Cardiac muscle cell (in vitro differentiated cells and primary cell): ENCODE data around the gene LGR4. TPM values are rescaled to one million over a fixed set of nuclear protein-coding genes. Genes with fewer than 3 reads are reported as not detected.

Source experiments
- DNase-seq, 2 donors: peaks; one replicate each; pipeline versions ENCODE4 v3.0.0 to v3.0.0-alpha.2; 2010 to 2017; ENCODE audit warnings: low read depth in 1 of 2, low spot score in 1 of 2
- H3K27ac ChIP-seq: fragments of 200-600 bp; sonication (generic); 2 replicates; pipeline ENCODE4 v1.5.1; 2016
- H3K27me3 ChIP-seq: fragments of 200-600 bp; sonication (generic); 2 replicates; pipeline ENCODE4 v1.6.0; 2016; ENCODE audit warnings: control low read depth
- H3K36me3 ChIP-seq: fragments of 200-600 bp; sonication (generic); 2 replicates; pipeline ENCODE4 v1.5.1; 2016; ENCODE audit warnings: control low read depth
- H3K4me1 ChIP-seq: fragments of 200-600 bp; sonication (generic); 2 replicates; pipeline ENCODE4 v1.8.1; 2017; ENCODE audit warnings: low read depth, mild to moderate bottlenecking, mixed run types
- H3K4me3 ChIP-seq: fragments of 200-600 bp; sonication (generic); 2 replicates; pipeline ENCODE4 v1.5.1; 2016; ENCODE audit warnings: mild to moderate bottlenecking
- H3K9me3 ChIP-seq: fragments of 200-600 bp; sonication (generic); 2 replicates; pipeline ENCODE4 v1.5.1; 2017; ENCODE audit warnings: low read depth, mild to moderate bottlenecking, control low read depth
- polyA plus RNA-seq: library from polyadenylated mRNA; unstranded; fragments of >200 nt; fragmentation: Nextera tagmentation; extraction: Ambion mirVana; gene quantifications from 2 replicates; pipeline ENCODE4 v1.2.1, GENCODE V29; 2016
- total RNA-seq: library from RNA; depleted of rRNA; stranded (reverse); fragments of >200 nt; gene quantifications from 2 replicates; pipeline ENCODE4 v1.2.3, GENCODE V29; 2016
- TF ChIP-seq, protein P1 (sequence below): IDR thresholded peaks from 2 replicates; pipeline ENCODE4 v1.5.1; 2012; ENCODE audit warnings: low read depth, mild to moderate bottlenecking, low read length

Gene LGR4
- total and polyA plus RNA-seq, 2 experiments from 2014 or later: 52.4 to 89.3 TPM

DNA sequence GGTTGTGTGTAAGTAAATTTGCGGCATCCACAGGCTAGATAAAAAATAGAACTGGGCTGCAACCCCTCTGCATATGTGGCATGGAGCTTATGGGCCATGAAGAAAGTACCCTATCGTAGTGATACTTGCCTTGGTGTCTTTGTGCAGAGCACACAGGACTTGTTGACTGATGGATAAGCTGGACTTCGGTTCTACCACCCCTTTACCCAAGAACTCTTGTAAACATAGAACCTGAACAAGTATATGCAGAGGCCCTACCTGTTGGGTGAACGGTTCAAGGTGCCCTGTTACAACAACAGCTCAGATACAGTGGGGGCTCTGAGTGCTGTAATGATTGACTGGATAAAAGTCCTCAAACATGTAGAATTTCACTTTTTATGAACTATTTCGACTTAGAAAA, 3.0 kb upstream of the LGR4 start:
- no peaks in the 10 kb centered on the region for H3K27me3 ChIP-seq
- no peaks in the 10 kb centered on the region for H3K4me1 ChIP-seq
- H3K36me3 ChIP-seq: no peaks in the 10 kb centered on the region
- TF ChIP-seq, protein P1, sequence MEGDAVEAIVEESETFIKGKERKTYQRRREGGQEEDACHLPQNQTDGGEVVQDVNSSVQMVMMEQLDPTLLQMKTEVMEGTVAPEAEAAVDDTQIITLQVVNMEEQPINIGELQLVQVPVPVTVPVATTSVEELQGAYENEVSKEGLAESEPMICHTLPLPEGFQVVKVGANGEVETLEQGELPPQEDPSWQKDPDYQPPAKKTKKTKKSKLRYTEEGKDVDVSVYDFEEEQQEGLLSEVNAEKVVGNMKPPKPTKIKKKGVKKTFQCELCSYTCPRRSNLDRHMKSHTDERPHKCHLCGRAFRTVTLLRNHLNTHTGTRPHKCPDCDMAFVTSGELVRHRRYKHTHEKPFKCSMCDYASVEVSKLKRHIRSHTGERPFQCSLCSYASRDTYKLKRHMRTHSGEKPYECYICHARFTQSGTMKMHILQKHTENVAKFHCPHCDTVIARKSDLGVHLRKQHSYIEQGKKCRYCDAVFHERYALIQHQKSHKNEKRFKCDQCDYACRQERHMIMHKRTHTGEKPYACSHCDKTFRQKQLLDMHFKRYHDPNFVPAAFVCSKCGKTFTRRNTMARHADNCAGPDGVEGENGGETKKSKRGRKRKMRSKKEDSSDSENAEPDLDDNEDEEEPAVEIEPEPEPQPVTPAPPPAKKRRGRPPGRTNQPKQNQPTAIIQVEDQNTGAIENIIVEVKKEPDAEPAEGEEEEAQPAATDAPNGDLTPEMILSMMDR: no peak
- H3K4me3 ChIP-seq: no peak overlapping the region
- H3K27ac ChIP-seq: no peak overlapping the region
- DNase-seq: no peak
- no peaks in the 10 kb centered on the region for H3K9me3 ChIP-seq

DNA sequence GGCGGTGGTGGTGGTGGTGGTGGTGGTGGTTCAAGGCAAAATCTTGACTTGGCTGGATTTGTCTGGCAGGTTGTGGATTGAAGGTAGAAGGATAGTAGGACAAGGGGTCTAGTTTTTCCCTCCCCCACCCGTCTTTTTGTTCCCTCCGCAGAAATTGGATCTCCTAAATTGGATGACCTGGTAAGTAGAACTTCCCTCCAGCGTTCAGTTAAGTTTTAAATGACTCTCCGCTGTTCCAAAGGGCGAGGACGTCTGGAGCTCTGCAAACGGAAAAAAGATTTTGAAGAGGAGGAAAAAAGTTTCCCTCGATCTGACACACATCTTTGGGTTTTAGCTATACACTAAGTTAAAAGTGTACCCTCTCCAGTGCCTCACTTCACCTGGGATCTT, 422 bp upstream of the LGR4 start:
- Histone ChIP-seq H3K36me3 (no peaks in the 10 kb centered on the region), H3K27me3 (no peaks in the 10 kb centered on the region), H3K4me1 (peaks cover 18% of the 10 kb centered on the region), H3K4me3 (peak overlapping the region; percentile 85), H3K27ac (peak overlapping the region; percentile 98), H3K9me3 (no peaks in the 10 kb centered on the region)
- TF ChIP-seq, protein P1: no peak
- DNase-seq: peak in 1 of 2 donors; percentile 40

DNA sequence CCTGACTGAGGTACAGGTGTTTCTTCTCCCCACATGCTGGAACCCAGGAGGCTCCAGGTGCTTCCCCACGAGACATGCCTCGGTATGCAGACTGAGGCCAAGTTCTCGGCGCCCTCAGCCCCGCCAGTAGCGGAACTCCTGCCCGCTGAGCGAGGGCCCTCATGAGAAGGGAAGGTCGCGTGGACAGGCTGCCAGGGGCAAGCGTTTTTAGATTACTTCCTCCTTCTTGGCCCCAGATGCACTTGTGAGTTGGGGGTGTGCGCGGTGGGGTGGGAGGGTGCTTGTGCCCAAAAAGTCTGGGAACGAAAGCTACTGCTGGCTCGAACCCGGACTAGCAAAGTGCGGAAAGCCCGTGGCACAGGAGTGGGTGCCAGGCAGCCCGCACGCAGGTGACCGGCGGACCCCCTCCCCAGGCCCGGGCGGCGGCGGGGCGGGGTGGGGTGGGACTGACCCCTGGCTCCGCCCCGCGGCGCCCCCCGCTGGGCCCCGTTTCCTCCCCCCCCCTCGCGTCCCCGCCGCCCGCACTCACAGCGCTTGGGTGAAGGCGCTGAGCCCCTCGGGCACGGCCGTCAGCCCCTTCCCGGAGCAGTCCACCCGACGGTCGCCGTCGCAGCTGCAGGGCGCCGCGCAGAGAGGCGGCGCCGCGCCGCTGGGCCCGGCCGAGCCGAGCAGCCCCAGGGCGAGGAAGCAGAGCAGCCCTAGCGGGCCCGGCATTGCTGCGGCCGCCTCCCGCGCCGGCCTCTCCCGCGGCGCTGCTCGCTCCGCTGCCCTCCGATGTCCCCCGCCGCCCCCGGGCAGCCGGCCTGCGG, 797 bp downstream of the LGR4 start:
- no peaks in the 10 kb centered on the region for H3K36me3 ChIP-seq
- H3K4me3 ChIP-seq: peak overlapping the region; percentile 85
- peaks cover 18% of the 10 kb centered on the region for H3K4me1 ChIP-seq
- no peaks in the 10 kb centered on the region for H3K27me3 ChIP-seq
- TF ChIP-seq, protein P1: no peak
- DNase-seq: peak; percentile 35 to 55
- H3K9me3 ChIP-seq: no peaks in the 10 kb centered on the region
- peak overlapping the region; percentile 98 for H3K27ac ChIP-seq

DNA sequence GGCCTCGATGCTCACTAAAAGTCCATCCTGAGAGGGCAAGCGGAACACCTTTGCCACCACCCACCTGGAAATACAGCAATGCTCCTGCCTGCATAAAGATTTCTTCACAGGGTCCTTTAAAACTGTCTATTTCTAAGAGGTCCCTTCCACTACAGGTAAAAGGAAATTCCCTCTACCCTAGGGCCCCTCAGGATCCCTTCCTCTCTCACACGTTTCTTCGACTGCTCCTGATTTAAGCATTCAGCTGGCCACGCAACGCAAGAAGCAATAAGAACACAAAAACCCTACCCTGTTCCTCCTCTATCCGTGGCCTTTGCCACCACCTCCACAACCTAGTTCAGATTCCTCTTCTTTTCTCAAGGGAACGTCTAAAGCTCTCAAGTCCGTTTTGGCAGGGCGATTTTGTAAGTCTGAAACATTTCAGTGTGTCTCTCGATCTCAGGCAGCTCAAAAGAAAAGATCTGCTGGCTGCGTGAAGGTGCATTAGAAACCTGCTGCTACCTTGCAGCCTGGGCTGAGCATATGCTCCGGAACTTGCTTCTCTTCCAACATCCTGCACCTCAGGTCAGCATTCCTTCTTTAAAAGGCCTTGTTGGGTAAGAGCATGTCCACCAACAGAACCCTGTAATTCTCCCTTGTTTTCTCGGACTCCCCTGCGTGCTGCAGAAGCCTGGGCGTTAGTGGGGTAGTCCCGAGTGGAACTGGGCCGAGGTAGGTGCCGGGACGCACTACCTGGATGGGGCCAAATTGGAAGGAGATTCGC, 1.6 kb downstream of the LGR4 start:
- H3K9me3 ChIP-seq: no peaks in the 10 kb centered on the region
- TF ChIP-seq, protein P1: no peak
- peak overlapping the region; percentile 85 for H3K4me3 ChIP-seq
- H3K27ac ChIP-seq: peak overlapping the region; percentile 98
- peaks cover 23% of the 10 kb centered on the region for H3K4me1 ChIP-seq
- H3K27me3 ChIP-seq: no peaks in the 10 kb centered on the region
- H3K36me3 ChIP-seq: no peaks in the 10 kb centered on the region
- DNase-seq: peak in 1 of 2 donors; percentile 41

DNA sequence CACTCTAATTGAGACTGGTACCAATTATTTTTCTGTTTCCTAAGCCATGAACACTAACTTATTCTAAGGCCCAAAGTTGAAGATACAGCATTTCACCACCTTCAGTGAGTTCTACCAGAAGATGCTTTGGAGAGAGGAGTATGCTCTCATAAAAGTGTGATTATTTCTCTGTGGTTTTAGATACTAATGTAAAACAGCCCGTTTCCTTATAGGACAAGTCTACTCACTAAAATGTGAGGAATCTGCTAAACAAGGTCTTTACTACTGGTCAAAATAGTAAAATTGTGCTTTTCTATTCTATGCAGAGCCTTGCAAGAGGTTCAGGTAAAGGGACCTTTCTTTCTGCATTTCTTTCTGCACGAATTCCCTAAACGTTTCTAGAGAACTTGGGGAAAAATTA, 2.4 kb downstream of the LGR4 start:
- H3K27me3 ChIP-seq: no peaks in the 10 kb centered on the region
- H3K36me3 ChIP-seq: no peaks in the 10 kb centered on the region
- H3K4me3 ChIP-seq: peak overlapping the region; percentile 85
- no peaks in the 10 kb centered on the region for H3K9me3 ChIP-seq
- peaks cover 31% of the 10 kb centered on the region for H3K4me1 ChIP-seq
- TF ChIP-seq, protein P1: no peak
- no peak for DNase-seq
- no peak overlapping the region for H3K27ac ChIP-seq
